Measurements from ENCODE around the gene OR2AP1. TPM values are rescaled to one million over a fixed set of nuclear protein-coding genes. Genes with fewer than 3 reads are reported as not detected.
"Not testable (repeated sequence)": the region's sequence is repeated elsewhere in the genome, so short reads cannot be mapped to it uniquely, and the experiment has no call there.

The OR2AP1 gene
- not detected for total RNA-seq

- no peak for DNase-seq (ENCODE audit: low spot score)
- no peak for ATAC-seq (ENCODE audit: low FRiP score)
- TF ChIP-seq CTCF (IDR thresholded peaks at IDR 0.05): no peak
Observed at GRCh38 chr12:55572168-55572567, at the start of gene OR2AP1. Gene OR2AP1 (plus strand): TSS chr12:55572468. CDS start chr12:55574415, 1,947 bp downstream.

DNA sequence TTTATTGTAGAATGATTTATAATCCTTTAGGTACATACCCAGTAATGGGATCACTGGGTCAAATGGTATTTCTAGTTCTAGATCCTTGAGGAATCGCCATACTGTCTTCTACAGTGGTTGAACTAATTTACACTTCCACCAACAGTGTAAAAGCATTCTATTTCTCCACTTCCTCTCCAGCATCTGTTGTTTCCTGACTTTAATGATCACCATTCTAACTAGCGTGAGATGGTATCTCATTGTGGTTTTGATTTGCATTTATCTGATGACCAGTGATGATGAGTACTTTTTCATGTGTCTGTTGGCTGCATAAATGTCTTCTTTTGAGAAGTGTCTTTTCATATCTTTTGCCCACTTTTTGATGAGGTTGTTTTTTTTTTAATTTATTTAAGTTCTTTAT is 24.0 kb upstream of the OR2AP1 start:
- not testable (repeated sequence) for DNase-seq (ENCODE audit: low spot score); ATAC-seq (ENCODE audit: low FRiP score)

- no peak for TF ChIP-seq CTCF (IDR thresholded peaks at IDR 0.05)
- ATAC-seq (ENCODE audit: low FRiP score): no peak
- DNase-seq (ENCODE audit: low spot score): no peak
Observed at GRCh38 chr12:55548756-55549155, 23.5 kb upstream of the OR2AP1 start.

- DNase-seq (ENCODE audit: low spot score) (no peak), ATAC-seq (ENCODE audit: low FRiP score) (no peak)
- TF ChIP-seq CTCF (IDR thresholded peaks at IDR 0.05): no peak
Observed at GRCh38 chr12:55549302-55549701, 23.0 kb upstream of the OR2AP1 start, which contains the start of gene OR6C4. Gene OR6C4 (plus strand): TSS chr12:55549602. CDS start chr12:55551227, 1,625 bp downstream.

GRCh38 chr12:55554296-55554695 is 18.0 kb upstream of the OR2AP1 start:
- no peak for TF ChIP-seq CTCF (IDR thresholded peaks at IDR 0.05)
- no peak for ATAC-seq (ENCODE audit: low FRiP score)
- no peak for DNase-seq (ENCODE audit: low spot score)

DNA sequence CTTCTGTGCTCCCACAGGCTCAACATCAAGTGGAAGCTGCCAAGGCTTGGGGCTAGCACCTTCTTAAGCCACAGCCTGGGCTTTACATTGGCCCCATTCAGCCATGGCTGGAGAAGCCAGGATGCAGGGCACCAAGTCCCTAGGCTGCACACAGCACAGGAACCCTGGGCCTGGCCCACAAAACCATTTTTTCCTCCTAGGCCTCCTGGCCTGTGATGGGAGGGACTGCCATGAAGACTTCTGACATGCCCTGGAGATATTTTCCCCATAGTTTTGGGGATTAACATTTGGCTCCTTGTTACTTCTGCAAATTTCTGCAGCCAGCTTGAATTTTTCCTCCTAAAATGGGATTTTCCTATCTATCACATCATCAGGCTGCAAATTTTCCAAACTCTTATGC is 2.2 kb upstream of the OR2AP1 start:
- ATAC-seq (ENCODE audit: low FRiP score); DNase-seq (ENCODE audit: low spot score): not testable (repeated sequence)

DNA sequence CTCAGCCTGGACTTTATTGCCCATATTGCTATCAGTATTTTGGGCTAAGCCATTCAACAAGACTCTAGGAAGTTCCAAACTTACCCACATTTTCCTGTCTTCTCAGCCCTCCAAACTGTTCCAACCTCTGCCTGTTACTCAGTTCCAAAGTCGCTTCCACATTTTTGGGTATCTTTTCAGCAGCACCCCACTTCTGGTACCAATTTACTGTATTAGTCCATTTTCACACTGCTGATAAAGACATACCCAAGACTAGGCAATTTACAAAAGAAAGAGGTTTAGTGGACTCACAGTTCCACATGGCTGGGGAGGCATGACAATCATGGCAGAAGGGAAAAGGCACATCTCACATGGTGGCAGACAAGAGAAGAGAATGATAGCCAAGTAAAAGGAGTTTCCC is 1.6 kb upstream of the OR2AP1 start:
- not testable (repeated sequence) for ATAC-seq (ENCODE audit: low FRiP score); DNase-seq (ENCODE audit: low spot score)

DNA sequence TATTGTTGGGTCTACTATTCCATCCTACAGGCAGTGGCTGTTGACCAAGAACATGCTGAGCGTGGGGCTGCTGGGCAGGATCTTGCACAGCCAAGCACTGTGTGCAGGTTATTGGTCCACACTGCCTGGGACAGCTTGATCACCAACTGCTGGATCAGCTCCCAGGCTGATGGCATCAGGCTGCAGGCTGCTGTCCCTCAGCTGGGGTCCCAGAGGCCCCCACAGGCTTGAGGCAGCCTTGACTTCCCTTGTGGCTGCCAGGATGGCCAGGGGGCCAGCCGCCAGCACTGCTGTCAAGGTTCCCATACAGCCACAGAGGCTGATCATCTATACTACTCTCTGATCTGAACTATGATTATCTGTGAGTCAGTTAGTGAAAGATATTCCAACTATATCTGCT is 9.8 kb downstream of the OR2AP1 start:
- ATAC-seq (ENCODE audit: low FRiP score) (no peak), DNase-seq (ENCODE audit: low spot score) (no peak)
- TF ChIP-seq CTCF (IDR thresholded peaks at IDR 0.05): no peak

- ATAC-seq (ENCODE audit: low FRiP score) (no peak), DNase-seq (ENCODE audit: low spot score) (no peak)
- no peak for TF ChIP-seq CTCF (IDR thresholded peaks at IDR 0.05)
Observed at GRCh38 chr12:55585817-55586216, 13.5 kb downstream of the OR2AP1 start.

- ATAC-seq (ENCODE audit: low FRiP score); DNase-seq (ENCODE audit: low spot score): not testable (repeated sequence)
Observed at GRCh38 chr12:55590152-55590551, 17.9 kb downstream of the OR2AP1 start.
